Hippocampal formation (tissue), 2 donors: ENCODE results near the gene ANXA6.
A peak's percentile ranks its signal among the peaks of the same experiment; 100 is the strongest.

Experiments used
- DNase-seq, 2 donors: peaks; one replicate each; lab custom pipeline; 2025; lab: John Stamatoyannopoulos, UW

The ANXA6 gene

GRCh38 chr5:151128817-151129216, 28.8 kb downstream of the ANXA6 start:
- DNase-seq: no peak

- no peak for DNase-seq
Observed at GRCh38 chr5:151127926-151128325, 29.7 kb downstream of the ANXA6 start.

- peak in 1 of 2 donors; percentile 39 for DNase-seq
Observed at GRCh38 chr5:151126199-151126645, 31.4 kb downstream of the ANXA6 start.

- DNase-seq: peak in 1 of 2 donors; percentile 12
Observed at GRCh38 chr5:151125421-151125820, 32.2 kb downstream of the ANXA6 start.

- no peak for DNase-seq
Observed at GRCh38 chr5:151123897-151124751, 33.5 kb downstream of the ANXA6 start.

GRCh38 chr5:151122828-151123227, 34.8 kb downstream of the ANXA6 start:
- DNase-seq: no peak

GRCh38 chr5:151121665-151122064, 35.9 kb downstream of the ANXA6 start:
- no peak for DNase-seq

- DNase-seq: no peak
Observed at GRCh38 chr5:151121095-151121494, 36.5 kb downstream of the ANXA6 start.

- no peak for DNase-seq
Observed at GRCh38 chr5:151118913-151119575, 38.5 kb downstream of the ANXA6 start.

GRCh38 chr5:151115272-151115905, 42.2 kb downstream of the ANXA6 start:
- DNase-seq: peak; percentile 47 to 68

- DNase-seq: no peak
Observed at GRCh38 chr5:151113651-151114050, 43.9 kb downstream of the ANXA6 start.

- no peak for DNase-seq
Observed at GRCh38 chr5:151110992-151111391, 46.6 kb downstream of the ANXA6 start.

GRCh38 chr5:151110122-151110681, 47.4 kb downstream of the ANXA6 start:
- DNase-seq: no peak

- no peak for DNase-seq
Observed at GRCh38 chr5:151108566-151108965, 49.0 kb downstream of the ANXA6 start.

- peak in 1 of 2 donors; percentile 27 for DNase-seq
Observed at GRCh38 chr5:151107738-151108520, 49.6 kb downstream of the ANXA6 start.

GRCh38 chr5:151107084-151107483, 50.5 kb downstream of the ANXA6 start:
- DNase-seq: no peak

GRCh38 chr5:151106509-151106908, 51.1 kb downstream of the ANXA6 start:
- no peak for DNase-seq

GRCh38 chr5:151106043-151106442, 51.5 kb downstream of the ANXA6 start:
- DNase-seq: no peak

- DNase-seq: no peak
Observed at GRCh38 chr5:151105561-151105960, 52.0 kb downstream of the ANXA6 start.

- no peak for DNase-seq
Observed at GRCh38 chr5:151104795-151105194, 52.8 kb downstream of the ANXA6 start.

GRCh38 chr5:151101746-151102145, 55.8 kb downstream of the ANXA6 start:
- DNase-seq: no peak

GRCh38 chr5:151101151-151101550, 56.4 kb downstream of the ANXA6 start:
- no peak for DNase-seq
